ENCODE measurements around the gene PXDN.

- TF ChIP-seq CTCF (IDR thresholded peaks at IDR 0.05; ENCODE audit: low read length) (no peak), EZH2phosphoT487 (IDR thresholded peaks at IDR 0.05; ENCODE audit: low read length) (no peak), EZH2 (optimal IDR thresholded peaks at IDR 0.05; ENCODE audit: low read depth, low read length) (no peak)
Measured at GRCh38 chr2:1650085-1650872, 94.0 kb downstream of the PXDN start.

Data from MM.1S (cell line).